HCT116 (cell line): ENCODE results near the gene GOLGA6L9. TPM values are rescaled to one million over a fixed set of nuclear protein-coding genes. Genes with fewer than 3 reads are reported as not detected.

Experiments used
- total RNA-seq: library from RNA; stranded (reverse); gene quantifications from one replicate; pipeline ENCODE4 v1.2.1, GENCODE V29; 2021; ENCODE audit not compliant: unreplicated experiment

GOLGA6L9 gene
- total RNA-seq, 1 experiment from 2014 or later = 4.3 TPM

Other genes with a start within 250 kb of the GOLGA6L9 start
- 12.7 TPM for gene EFL1, start 167.1 kb upstream of the GOLGA6L9 start, total RNA-seq
- 5.7 TPM for gene SAXO2, start 167.0 kb upstream of the GOLGA6L9 start, total RNA-seq
- gene GOLGA6L10, start 80.3 kb upstream of the GOLGA6L9 start, total RNA-seq = 1.2 TPM
- gene RPS17, start 110.6 kb downstream of the GOLGA6L9 start, total RNA-seq = 2,385 TPM
- gene CPEB1, start 217.5 kb downstream of the GOLGA6L9 start, total RNA-seq = not detected